ENCODE measurements around the gene TP53BP1.

TP53BP1 gene

DNA sequence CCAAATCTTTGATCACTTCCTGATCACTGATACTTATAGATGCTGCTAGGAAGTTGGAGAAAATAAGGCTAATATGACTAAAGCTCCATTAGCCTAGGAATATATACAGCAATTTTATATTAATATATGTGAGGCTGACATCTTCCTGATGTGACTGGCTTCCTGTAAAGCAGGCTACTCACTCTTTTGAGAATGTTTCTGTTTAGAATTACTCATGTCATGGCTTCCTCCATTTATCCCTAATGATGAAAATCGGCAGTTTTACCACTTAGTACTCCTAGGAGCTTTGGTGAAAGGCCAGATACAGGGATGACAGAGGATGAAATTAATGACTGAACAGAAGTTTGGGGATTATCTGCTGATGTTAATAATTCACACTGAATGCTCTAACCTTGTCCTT lies 20.6 kb upstream of the TP53BP1 start:
- no peak overlapping the region for H4K5ac ChIP-seq (ENCODE audit: low read length)
- H3K4me3 ChIP-seq (ENCODE audit: low read length) = no peak overlapping the region
- H2BK15ac ChIP-seq (replicated peaks; ENCODE audit: low read depth) = no peak overlapping the region
- H2BK5ac ChIP-seq (ENCODE audit: low read length) = no peak overlapping the region
- H3K27me3 ChIP-seq (ENCODE audit: insufficient read depth, low read length, poor library complexity) = no peaks in the 10 kb centered on the region
- no peak overlapping the region for H2BK120ac ChIP-seq (ENCODE audit: low read depth, low read length)
- H3K79me2 ChIP-seq (ENCODE audit: control insufficient read depth, insufficient read depth, low read length) = no peaks in the 10 kb centered on the region
- no peak overlapping the region for H3K18ac ChIP-seq (ENCODE audit: low read length)
- no CpG with 5 or more reads among the region's 1 CpG for whole genome bisulfite sequencing (ENCODE audit: extremely low coverage, insufficient coverage, low lambda C conversion rate)
- no peaks in the 10 kb centered on the region for H3K79me1 ChIP-seq (ENCODE audit: low read length)
- no peak overlapping the region for H3K23ac ChIP-seq (ENCODE audit: low read length)
- H3K9ac ChIP-seq (ENCODE audit: low read length) = no peak overlapping the region
- H3K4me1 ChIP-seq (ENCODE audit: control insufficient read depth, low read depth, low read length) = peaks cover 18% of the 10 kb centered on the region
- no peak overlapping the region for H4K8ac ChIP-seq (ENCODE audit: low read depth, low read length)
- DNase-seq = no peak
- no peak overlapping the region for H3K4ac ChIP-seq (ENCODE audit: low read depth, low read length)
- no peak overlapping the region for H2AK5ac ChIP-seq (ENCODE audit: low read length)
- no peak overlapping the region for H3K4me2 ChIP-seq (ENCODE audit: low read length)
- H3K36me3 ChIP-seq (ENCODE audit: control insufficient read depth, insufficient read depth, low read length) = no peaks in the 10 kb centered on the region
- H3K27ac ChIP-seq (ENCODE audit: low read depth, low read length) = no peak overlapping the region
- no peak overlapping the region for H3K56ac ChIP-seq (ENCODE audit: low read length)

DNA sequence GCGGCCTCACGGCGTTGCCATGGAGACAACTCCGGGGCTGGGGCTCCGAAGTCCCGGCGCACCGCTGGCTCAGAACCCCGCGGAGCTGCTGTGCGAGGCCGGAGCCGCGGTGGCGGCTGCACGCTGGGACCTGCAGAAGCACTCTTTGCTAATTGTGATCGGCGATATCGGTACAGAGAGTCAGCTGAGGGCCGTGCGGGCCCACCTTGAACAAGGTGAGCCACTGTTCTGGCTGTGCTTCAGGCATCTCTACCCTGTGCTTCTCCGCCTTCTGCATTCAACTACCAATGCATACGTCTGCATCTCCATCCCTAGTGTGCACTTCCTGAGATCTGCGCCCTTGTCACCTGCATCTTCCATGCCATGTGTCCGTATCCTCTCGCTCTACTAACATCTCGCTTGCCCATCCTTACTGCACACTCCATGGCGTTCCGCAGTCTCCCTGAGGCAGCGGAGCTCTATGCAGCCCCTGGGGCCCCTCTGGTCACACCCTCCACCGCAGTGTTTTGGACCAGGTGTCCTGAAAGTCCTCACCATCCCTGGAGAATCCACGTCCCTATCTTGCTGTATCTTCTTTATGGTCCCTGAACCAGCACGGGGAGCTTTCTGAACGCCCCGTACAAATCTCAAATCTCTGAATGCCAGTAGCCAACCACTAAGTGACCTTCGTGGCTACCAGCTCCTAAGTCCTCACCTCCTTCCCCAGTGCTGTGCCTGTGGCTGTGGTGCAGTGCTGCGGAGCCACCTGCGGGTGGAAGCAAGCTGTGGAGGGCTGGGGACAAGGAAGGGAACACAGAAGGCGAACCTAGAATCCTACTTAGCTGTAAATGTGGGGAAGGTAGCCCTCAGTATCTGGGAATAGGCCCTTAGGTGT lies 18.3 kb upstream of the TP53BP1 start:
- H3K4ac ChIP-seq (ENCODE audit: low read depth, low read length) = no peak overlapping the region
- H4K5ac ChIP-seq (ENCODE audit: low read length) = no peak overlapping the region
- no peaks in the 10 kb centered on the region for H3K36me3 ChIP-seq (ENCODE audit: control insufficient read depth, insufficient read depth, low read length)
- H2BK5ac ChIP-seq (ENCODE audit: low read length) = no peak overlapping the region
- H2BK15ac ChIP-seq (replicated peaks; ENCODE audit: low read depth) = no peak overlapping the region
- H3K23ac ChIP-seq (ENCODE audit: low read length) = no peak overlapping the region
- H3K27ac ChIP-seq (ENCODE audit: low read depth, low read length) = no peak overlapping the region
- peak overlapping the region; percentile 18 for H3K4me3 ChIP-seq (ENCODE audit: low read length)
- no peak overlapping the region for H2BK120ac ChIP-seq (ENCODE audit: low read depth, low read length)
- H3K56ac ChIP-seq (ENCODE audit: low read length) = no peak overlapping the region
- no CpG with 5 or more reads among the region's 39 CpGs for WGBS (ENCODE audit: extremely low coverage, insufficient coverage, low lambda C conversion rate)
- H3K4me1 ChIP-seq (ENCODE audit: control insufficient read depth, low read depth, low read length) = peaks cover 9% of the 10 kb centered on the region
- no peak overlapping the region for H3K18ac ChIP-seq (ENCODE audit: low read length)
- DNase-seq = peak; percentile 76
- no peak overlapping the region for H3K9ac ChIP-seq (ENCODE audit: low read length)
- no peaks in the 10 kb centered on the region for H3K79me2 ChIP-seq (ENCODE audit: control insufficient read depth, insufficient read depth, low read length)
- no peaks in the 10 kb centered on the region for H3K79me1 ChIP-seq (ENCODE audit: low read length)
- H3K4me2 ChIP-seq (ENCODE audit: low read length) = peak overlapping the region; percentile 85
- H2AK5ac ChIP-seq (ENCODE audit: low read length) = no peak overlapping the region
- H4K8ac ChIP-seq (ENCODE audit: low read depth, low read length) = no peak overlapping the region
- no peaks in the 10 kb centered on the region for H3K27me3 ChIP-seq (ENCODE audit: insufficient read depth, low read length, poor library complexity)

DNA sequence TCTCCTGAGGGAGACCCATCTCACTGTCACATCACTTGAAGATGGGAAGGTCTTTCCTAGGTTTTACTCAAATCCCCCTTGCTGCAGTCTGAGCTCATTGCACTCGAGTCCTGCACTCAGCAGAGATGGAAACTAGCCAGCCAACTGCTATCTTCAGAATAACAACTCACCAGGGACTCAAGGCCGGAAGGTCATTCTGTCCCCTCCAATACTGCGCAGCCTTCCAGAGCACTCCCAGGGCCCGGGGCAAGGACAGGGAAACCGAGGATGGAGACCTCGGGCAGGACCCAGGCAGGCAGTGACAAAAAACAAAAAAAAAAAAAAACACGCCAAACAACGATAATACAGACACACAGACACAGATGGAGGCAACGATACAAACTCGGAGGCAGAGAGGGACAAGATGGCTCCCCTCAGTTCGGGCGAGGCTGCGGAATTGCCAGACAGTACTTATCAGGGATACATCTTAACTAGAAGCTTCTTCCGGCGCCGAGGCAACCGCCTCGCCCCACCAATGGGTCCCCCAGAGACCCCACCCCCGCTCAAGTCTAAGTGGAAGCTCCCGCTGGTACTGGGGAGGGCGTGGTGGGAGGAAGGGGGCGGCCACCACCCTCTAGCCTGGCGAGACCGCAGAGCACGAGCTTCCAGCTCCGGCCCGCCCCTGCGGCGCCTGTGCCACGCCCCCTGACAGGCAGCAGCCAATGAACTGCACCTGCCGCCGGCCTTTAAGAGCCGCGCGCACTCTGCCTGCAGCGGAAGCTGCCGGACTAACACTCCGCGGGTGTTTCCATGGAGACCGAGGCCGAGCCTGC lies 17.4 kb upstream of the TP53BP1 start:
- peaks cover 7% of the 10 kb centered on the region for H3K4me1 ChIP-seq (ENCODE audit: control insufficient read depth, low read depth, low read length)
- H2BK5ac ChIP-seq (ENCODE audit: low read length) = peak overlapping the region; percentile 48
- no CpG with 5 or more reads among the region's 41 CpGs for WGBS (ENCODE audit: extremely low coverage, insufficient coverage, low lambda C conversion rate)
- no peak overlapping the region for H4K5ac ChIP-seq (ENCODE audit: low read length)
- H3K4ac ChIP-seq (ENCODE audit: low read depth, low read length) = peak overlapping the region; percentile 1
- peak overlapping the region; percentile 6 for H3K4me3 ChIP-seq (ENCODE audit: low read length)
- H3K18ac ChIP-seq (ENCODE audit: low read length) = peak overlapping the region; percentile 35
- peak; percentile 100 for DNase-seq
- H4K8ac ChIP-seq (ENCODE audit: low read depth, low read length) = no peak overlapping the region
- no peaks in the 10 kb centered on the region for H3K27me3 ChIP-seq (ENCODE audit: insufficient read depth, low read length, poor library complexity)
- H3K56ac ChIP-seq (ENCODE audit: low read length) = peak overlapping the region; percentile 70
- no peak overlapping the region for H2BK120ac ChIP-seq (ENCODE audit: low read depth, low read length)
- peak overlapping the region; percentile 76 for H3K4me2 ChIP-seq (ENCODE audit: low read length)
- no peaks in the 10 kb centered on the region for H3K79me1 ChIP-seq (ENCODE audit: low read length)
- H3K9ac ChIP-seq (ENCODE audit: low read length) = peak overlapping the region; percentile 71
- H3K36me3 ChIP-seq (ENCODE audit: control insufficient read depth, insufficient read depth, low read length) = no peaks in the 10 kb centered on the region
- H2AK5ac ChIP-seq (ENCODE audit: low read length) = no peak overlapping the region
- no peak overlapping the region for H3K23ac ChIP-seq (ENCODE audit: low read length)
- no peak overlapping the region for H2BK15ac ChIP-seq (replicated peaks; ENCODE audit: low read depth)
- peak overlapping the region; percentile 65 for H3K27ac ChIP-seq (ENCODE audit: low read depth, low read length)
- H3K79me2 ChIP-seq (ENCODE audit: control insufficient read depth, insufficient read depth, low read length) = no peaks in the 10 kb centered on the region

DNA sequence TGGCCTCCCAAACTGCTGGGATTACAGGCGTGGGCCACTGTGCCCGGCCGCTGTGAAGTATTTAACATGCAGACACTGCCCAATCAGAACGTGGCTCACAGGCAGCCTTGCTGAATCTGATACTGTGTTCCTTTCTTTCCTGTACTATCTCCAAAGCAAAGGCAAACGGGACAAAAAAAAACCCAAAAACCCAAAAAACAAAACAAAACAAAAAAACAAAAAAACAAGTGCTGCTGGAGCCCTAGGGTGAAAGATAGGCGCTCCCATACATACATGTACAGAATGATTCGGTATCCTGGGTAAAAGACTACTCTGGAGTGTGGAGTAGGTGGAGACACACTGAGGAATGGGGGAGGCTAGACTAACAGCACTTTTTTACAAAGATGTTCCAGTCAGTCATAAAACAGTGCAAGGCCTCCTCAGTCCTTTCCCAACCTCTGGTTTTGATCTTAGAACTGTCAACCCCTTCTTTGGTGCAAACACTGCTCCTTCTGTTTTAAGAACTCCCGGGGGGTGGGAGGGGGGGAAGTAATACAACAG lies 16.8 kb upstream of the TP53BP1 start:
- H3K23ac ChIP-seq (ENCODE audit: low read length) = no peak overlapping the region
- no peak overlapping the region for H3K4ac ChIP-seq (ENCODE audit: low read depth, low read length)
- no peak overlapping the region for H3K18ac ChIP-seq (ENCODE audit: low read length)
- H3K4me2 ChIP-seq (ENCODE audit: low read length) = peak overlapping the region; percentile 62
- H3K36me3 ChIP-seq (ENCODE audit: control insufficient read depth, insufficient read depth, low read length) = no peaks in the 10 kb centered on the region
- peak overlapping the region; percentile 81 for H3K56ac ChIP-seq (ENCODE audit: low read length)
- WGBS (ENCODE audit: extremely low coverage, insufficient coverage, low lambda C conversion rate) = no CpG with 5 or more reads among the region's 8 CpGs
- H4K5ac ChIP-seq (ENCODE audit: low read length) = peak overlapping the region; percentile 91
- H2BK15ac ChIP-seq (replicated peaks; ENCODE audit: low read depth) = no peak overlapping the region
- peak overlapping the region; percentile 40 for H3K27ac ChIP-seq (ENCODE audit: low read depth, low read length)
- H3K79me2 ChIP-seq (ENCODE audit: control insufficient read depth, insufficient read depth, low read length) = no peaks in the 10 kb centered on the region
- H2AK5ac ChIP-seq (ENCODE audit: low read length) = no peak overlapping the region
- no peaks in the 10 kb centered on the region for H3K27me3 ChIP-seq (ENCODE audit: insufficient read depth, low read length, poor library complexity)
- peak overlapping the region; percentile 34 for H3K9ac ChIP-seq (ENCODE audit: low read length)
- H3K4me1 ChIP-seq (ENCODE audit: control insufficient read depth, low read depth, low read length) = peaks cover 7% of the 10 kb centered on the region
- no peak overlapping the region for H3K4me3 ChIP-seq (ENCODE audit: low read length)
- DNase-seq = peak; percentile 18
- no peaks in the 10 kb centered on the region for H3K79me1 ChIP-seq (ENCODE audit: low read length)
- no peak overlapping the region for H4K8ac ChIP-seq (ENCODE audit: low read depth, low read length)
- no peak overlapping the region for H2BK120ac ChIP-seq (ENCODE audit: low read depth, low read length)
- no peak overlapping the region for H2BK5ac ChIP-seq (ENCODE audit: low read length)

DNA sequence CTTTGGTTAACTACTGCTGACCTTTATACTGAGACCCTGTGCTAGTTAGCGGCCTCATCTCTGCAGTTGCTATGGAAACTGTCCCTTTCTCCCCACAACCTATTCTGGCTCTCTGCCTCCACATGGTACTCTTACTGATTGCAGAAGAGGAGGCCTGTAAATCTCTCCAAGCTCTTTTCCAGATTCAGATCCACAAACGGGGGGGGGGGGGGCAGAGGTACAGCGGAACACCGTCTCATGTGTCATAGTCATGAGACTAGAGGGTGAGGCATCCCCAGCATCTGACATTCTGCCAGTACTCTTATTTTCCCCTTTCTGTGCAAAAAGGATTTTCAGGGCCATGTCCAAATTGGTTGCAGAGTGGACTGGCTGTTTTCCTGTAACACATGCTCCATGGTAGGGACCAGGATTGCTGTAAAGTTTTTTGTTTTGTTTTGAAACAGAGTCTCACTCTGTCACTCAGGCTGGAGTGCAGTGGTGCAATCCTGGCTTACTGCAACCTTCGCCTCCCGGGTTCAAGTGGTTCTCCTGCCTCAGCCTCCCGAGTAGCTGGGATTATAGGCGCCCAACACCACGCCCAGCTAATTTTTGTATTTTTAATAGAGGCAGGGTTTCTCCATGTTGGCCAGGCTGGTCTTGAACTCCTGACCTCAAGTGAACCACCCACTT lies 16.2 kb upstream of the TP53BP1 start:
- Histone ChIP-seq H3K4ac (ENCODE audit: low read depth, low read length) (no peak overlapping the region), H3K4me3 (ENCODE audit: low read length) (no peak overlapping the region), H2BK15ac (replicated peaks; ENCODE audit: low read depth) (no peak overlapping the region), H3K79me2 (ENCODE audit: control insufficient read depth, insufficient read depth, low read length) (no peaks in the 10 kb centered on the region), H2BK120ac (ENCODE audit: low read depth, low read length) (no peak overlapping the region), H4K8ac (ENCODE audit: low read depth, low read length) (no peak overlapping the region), H3K56ac (ENCODE audit: low read length) (no peak overlapping the region), H3K79me1 (ENCODE audit: low read length) (no peaks in the 10 kb centered on the region), H2BK5ac (ENCODE audit: low read length) (no peak overlapping the region), H3K36me3 (ENCODE audit: control insufficient read depth, insufficient read depth, low read length) (no peaks in the 10 kb centered on the region), H3K4me1 (ENCODE audit: control insufficient read depth, low read depth, low read length) (peaks cover 7% of the 10 kb centered on the region), H4K5ac (ENCODE audit: low read length) (no peak overlapping the region), H3K18ac (ENCODE audit: low read length) (no peak overlapping the region), H3K27me3 (ENCODE audit: insufficient read depth, low read length, poor library complexity) (no peaks in the 10 kb centered on the region), H2AK5ac (ENCODE audit: low read length) (no peak overlapping the region), H3K27ac (ENCODE audit: low read depth, low read length) (no peak overlapping the region), H3K23ac (ENCODE audit: low read length) (no peak overlapping the region), H3K4me2 (ENCODE audit: low read length) (no peak overlapping the region), H3K9ac (ENCODE audit: low read length) (no peak overlapping the region)
- no peak for DNase-seq
- WGBS (ENCODE audit: extremely low coverage, insufficient coverage, low lambda C conversion rate) = no CpG with 5 or more reads among the region's 9 CpGs
